ENCODE measurements around the gene NIPSNAP3A. TPM values are rescaled to one million over a fixed set of nuclear protein-coding genes. Genes with fewer than 3 reads are reported as not detected.

The NIPSNAP3A gene
- total and polyA plus RNA-seq, 2 of the 8 experiments (the other 6 are each of a cell fraction or from before 2014, with no cell fraction given) = 9.3 to 9.4 TPM

DNA sequence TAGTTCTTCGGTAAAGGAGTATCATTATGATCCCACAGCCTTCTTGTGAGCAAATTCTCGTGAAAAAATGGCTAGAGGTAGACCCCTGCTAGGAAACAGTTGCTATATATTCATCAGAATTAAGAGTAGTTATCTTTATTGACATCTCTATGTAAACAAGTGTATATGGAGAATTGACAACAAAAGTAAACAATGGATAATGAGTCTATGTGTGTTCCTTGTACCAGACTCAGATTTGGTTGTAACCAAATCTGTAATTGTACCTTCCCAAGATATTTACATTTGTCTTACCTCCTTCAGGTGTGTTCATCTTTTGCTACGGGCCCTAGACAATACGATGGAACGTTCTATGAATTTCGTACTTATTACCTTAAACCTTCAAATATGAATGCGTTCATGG, 18.5 kb downstream of the NIPSNAP3A start:
- TF ChIP-seq ASH2L (IDR thresholded peaks at IDR 0.05; ENCODE audit: low read length) (no peak), TEAD4 (IDR thresholded peaks at IDR 0.05; ENCODE audit: low read depth, low read length) (no peak), EGR1 (IDR thresholded peaks at IDR 0.05; ENCODE audit: borderline replicate concordance, low read depth, low read length) (no peak), CBX8 (IDR thresholded peaks at IDR 0.05; ENCODE audit: borderline replicate concordance, low read depth, low read length) (no peak), CEBPB (IDR thresholded peaks at IDR 0.05; ENCODE audit: low read depth, low read length) (no peak), CBX5 (IDR thresholded peaks at IDR 0.05; ENCODE audit: low read depth, low read length) (no peak), ZNF274 (IDR thresholded peaks at IDR 0.05; ENCODE audit: borderline replicate concordance, extremely low read depth, low read length) (no peak), FOSL1 (IDR thresholded peaks at IDR 0.05; ENCODE audit: insufficient read depth, low read depth, low read length) (no peak), BRCA1 (IDR thresholded peaks at IDR 0.05; ENCODE audit: low read depth, low read length) (no peak), KDM5A (IDR thresholded peaks at IDR 0.05; ENCODE audit: low read length) (no peak), SAP30 (IDR thresholded peaks at IDR 0.05; ENCODE audit: insufficient read depth, insufficient replicate concordance, low read length) (no peak), SP4 (IDR thresholded peaks at IDR 0.05; ENCODE audit: low read length) (no peak)
- Histone ChIP-seq H2BK15ac (ENCODE audit: low read length) (no peak overlapping the region), H3K9me3 (ENCODE audit: insufficient read depth in 2 of 2, low read depth in 1 of 2, low read length in 1 of 2) (peaks cover 0 to 3% of the 10 kb centered on the region in 2 experiments; a peak in 1 of 4 replicates), H3K4ac (replicated peaks; ENCODE audit: insufficient read length, low read depth, low read length) (no peak overlapping the region), H4K8ac (ENCODE audit: extremely low read depth, insufficient read depth, low read length) (no peak overlapping the region), H4K5ac (ENCODE audit: insufficient read length, low read depth, low read length) (no peak overlapping the region), H3K23ac (ENCODE audit: insufficient read length) (no peak overlapping the region), H3K27ac (ENCODE audit: low read depth, low read length) (no peak overlapping the region), H2BK12ac (ENCODE audit: low read depth, low read length) (no peak overlapping the region), H2BK5ac (ENCODE audit: low read depth, low read length) (no peak overlapping the region), H3K4me3 (ENCODE audit: extremely low read depth in 1 of 4, insufficient read depth in 2 of 4, low read depth in 3 of 4, low read length in 4 of 4) (no peak overlapping the region), H3K79me2 (ENCODE audit: control insufficient read depth in 1 of 2, insufficient read depth in 2 of 2, low read length in 2 of 2) (no peaks in the 10 kb centered on the region), H4K20me1 (replicated peaks in 1 of 2; ENCODE audit: control insufficient read depth in 1 of 2, insufficient read depth in 2 of 2, low read length in 2 of 2) (no peaks in the 10 kb centered on the region), H3K9ac (replicated peaks in 1 of 4; ENCODE audit: extremely low read depth in 1 of 4, low read depth in 3 of 4, low read length in 3 of 4) (no peak overlapping the region), H3K14ac (ENCODE audit: insufficient read length) (no peak overlapping the region), H3K18ac (ENCODE audit: extremely low read depth, low read length) (no peak overlapping the region), H3K23me2 (ENCODE audit: low read depth, low read length) (peaks cover 7% of the 10 kb centered on the region; the same call in 1 of the 2 replicates), H3K56ac (replicated peaks; ENCODE audit: insufficient read length, low read depth, low read length) (no peak overlapping the region), H2BK120ac (replicated peaks; ENCODE audit: low read depth, low read length) (no peak overlapping the region), H4K91ac (replicated peaks; ENCODE audit: insufficient read length, low read length) (no peak overlapping the region), H2AFZ (ENCODE audit: low read length) (no peak overlapping the region), H3K4me1 (replicated peaks in 1 of 4; ENCODE audit: control insufficient read depth in 3 of 4, insufficient read depth in 4 of 4, low read length in 3 of 4) (no peaks in the 10 kb centered on the region), H2BK20ac (ENCODE audit: low read length) (no peak overlapping the region), H3K79me1 (ENCODE audit: low read depth, low read length) (no peaks in the 10 kb centered on the region), H3K4me2 (ENCODE audit: insufficient read depth in 1 of 2, low read depth in 2 of 2, low read length in 2 of 2) (no peak overlapping the region), H2AK5ac (ENCODE audit: low read depth, low read length) (no peak overlapping the region), H3K27me3 (replicated peaks in 1 of 4; ENCODE audit: control insufficient read depth in 3 of 4, extremely low read depth in 1 of 4, insufficient read depth in 3 of 4, low read length in 3 of 4) (peaks cover 0 to 2% (median 0%) of the 10 kb centered on the region in 4 experiments; a peak in 1 of 7 replicates), H3K36me3 (ENCODE audit: control insufficient read depth in 2 of 4, insufficient read depth in 4 of 4, low read length in 3 of 4) (no peaks in the 10 kb centered on the region)
- WGBS, 2 experiments (ENCODE audit: extremely low coverage in 1 of 2, insufficient coverage in 1 of 2, insufficient read length in 1 of 2, insufficient replicate concordance in 2 of 2, low coverage in 1 of 2, low lambda C conversion rate in 2 of 2, missing lambda C conversion rate in 1 of 2) = 88% methylated on average over 7 of the region's 7 CpGs; no CpG with 5 or more reads in 1 of the 2 experiments
- FAIRE-seq (no peak), DNase-seq (ENCODE audit: low read depth in 1 of 2, low spot score in 2 of 2) (no peak)
- CTCF ChIA-PET (ENCODE audit: partially characterized antibody) = no interaction called here
- POLR2A ChIA-PET (ENCODE audit: partially characterized antibody) = no interaction called here
